HPDE6-E6E7 (cell line): ENCODE data around the gene FGD5.

Source experiments
- DNase-seq: peaks from one replicate; pipeline ENCODE4 v3.0.0; 2011; ENCODE audit warnings: missing footprints; ENCODE audit errors: extremely low spot score

The FGD5 gene

GRCh38 chr3:14789640-14790285, 29.0 kb upstream of the FGD5 start:
- no peak for DNase-seq

DNA sequence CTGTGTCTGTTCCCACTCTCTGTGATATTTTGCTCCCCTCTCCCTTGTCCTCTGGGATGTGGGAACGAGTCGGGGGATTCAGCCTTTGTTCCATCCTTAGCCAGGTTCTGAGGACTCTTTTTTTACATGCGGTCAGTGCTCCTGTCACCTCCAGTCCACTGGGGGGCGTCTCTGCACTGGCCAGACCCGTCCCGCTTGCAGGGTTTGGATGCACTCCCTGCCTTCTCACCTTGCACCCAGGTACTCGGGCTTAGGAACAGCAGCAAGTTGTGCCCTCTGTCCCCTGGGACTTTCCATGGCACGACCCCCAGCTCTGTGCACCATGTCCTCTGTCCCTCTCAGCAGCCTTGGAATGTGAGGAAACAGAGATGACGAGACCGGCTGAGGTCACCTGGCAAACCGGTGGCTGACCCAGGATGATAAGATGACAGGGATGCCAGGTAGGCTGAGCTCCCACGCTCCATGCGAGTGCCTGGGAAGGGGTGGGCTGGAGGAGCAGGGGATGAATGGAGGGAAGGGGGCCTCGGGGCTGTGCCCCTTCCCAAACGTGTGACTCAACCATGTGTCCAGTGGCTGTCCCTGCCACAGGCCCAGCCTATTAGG, 27.3 kb upstream of the FGD5 start:
- peak; percentile 4 for DNase-seq

DNA sequence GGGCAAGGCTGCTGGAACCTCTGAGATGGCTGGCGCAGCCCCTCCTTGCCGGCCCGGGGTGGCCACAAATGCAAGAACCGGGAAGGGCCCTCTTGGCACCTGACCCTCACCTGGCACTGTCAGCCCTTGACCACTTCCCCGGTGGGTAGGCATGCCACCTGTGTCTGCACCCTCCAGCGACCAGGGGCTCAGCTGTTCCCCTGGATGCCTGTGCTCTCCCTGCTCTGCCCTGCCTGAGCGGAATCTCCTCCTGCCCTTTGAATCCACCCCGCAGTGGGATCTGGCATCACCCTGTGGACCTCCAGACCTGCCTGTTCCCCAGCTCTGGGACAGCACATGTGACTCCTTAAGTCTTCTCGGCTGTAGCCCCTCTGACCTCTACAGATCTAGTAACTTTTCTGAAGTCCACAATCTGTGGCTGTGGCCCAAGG, 26.1 kb upstream of the FGD5 start:
- DNase-seq = no peak

DNA sequence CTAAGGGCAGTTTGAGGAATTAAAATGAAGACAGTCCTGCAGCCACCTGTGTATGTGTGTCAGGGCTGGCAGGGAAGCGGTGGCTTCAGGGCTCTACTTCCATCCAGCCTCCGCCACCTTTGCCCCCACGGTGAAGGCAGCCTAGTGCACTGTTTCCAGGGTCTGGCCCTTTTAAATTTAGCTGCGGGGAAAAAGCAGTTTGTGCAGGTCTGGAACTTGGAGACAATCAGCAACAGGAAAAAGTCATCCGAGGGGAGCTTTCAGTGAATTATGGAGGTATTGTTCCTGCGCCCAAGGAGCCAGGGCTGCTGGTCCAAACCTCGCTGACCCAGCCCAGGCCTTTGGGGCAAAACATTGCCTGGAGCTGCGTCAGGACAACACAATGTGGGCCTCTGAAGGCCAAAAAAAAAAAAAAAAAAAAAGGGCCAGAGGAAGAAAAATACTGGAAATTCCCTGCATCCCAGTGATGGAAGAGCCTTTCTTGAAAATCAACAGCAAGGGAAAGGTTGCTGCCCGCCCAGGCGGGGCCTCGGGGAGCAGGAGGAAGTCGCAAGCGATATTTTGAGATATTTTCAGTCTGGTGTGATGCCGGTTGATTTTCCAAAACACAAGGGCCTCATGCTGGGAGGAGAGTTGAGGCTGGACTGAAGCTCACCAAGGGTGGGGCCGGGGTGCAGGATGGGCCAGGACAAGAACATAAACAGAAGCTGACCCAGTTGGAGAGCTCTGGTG, 25.5 kb upstream of the FGD5 start:
- no peak for DNase-seq

- no peak for DNase-seq
These were observed 24.9 kb upstream of the FGD5 start for GRCh38 chr3:14793858-14794234.

- DNase-seq = no peak
These were observed 24.3 kb upstream of the FGD5 start for GRCh38 chr3:14794435-14794834.

DNA sequence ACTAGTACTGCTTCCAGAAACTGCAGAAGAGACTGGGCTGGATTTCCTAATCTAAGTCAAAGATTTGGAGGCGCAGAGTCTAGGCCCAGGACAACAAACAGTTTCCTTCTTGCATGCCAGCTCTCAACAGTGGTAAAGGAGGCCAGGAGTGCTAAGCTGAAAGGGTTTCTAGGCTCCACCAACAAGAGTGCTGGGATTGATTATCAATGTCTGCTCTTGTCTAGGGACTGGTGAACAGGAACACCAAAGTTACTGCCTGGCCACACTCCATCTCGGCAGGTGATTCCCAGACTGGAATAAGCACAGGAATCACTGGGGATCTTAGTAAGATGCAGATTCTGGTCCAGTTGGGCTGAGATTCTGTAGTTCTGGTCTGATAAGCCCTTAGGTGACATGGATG, 22.8 kb upstream of the FGD5 start:
- no peak for DNase-seq

DNA sequence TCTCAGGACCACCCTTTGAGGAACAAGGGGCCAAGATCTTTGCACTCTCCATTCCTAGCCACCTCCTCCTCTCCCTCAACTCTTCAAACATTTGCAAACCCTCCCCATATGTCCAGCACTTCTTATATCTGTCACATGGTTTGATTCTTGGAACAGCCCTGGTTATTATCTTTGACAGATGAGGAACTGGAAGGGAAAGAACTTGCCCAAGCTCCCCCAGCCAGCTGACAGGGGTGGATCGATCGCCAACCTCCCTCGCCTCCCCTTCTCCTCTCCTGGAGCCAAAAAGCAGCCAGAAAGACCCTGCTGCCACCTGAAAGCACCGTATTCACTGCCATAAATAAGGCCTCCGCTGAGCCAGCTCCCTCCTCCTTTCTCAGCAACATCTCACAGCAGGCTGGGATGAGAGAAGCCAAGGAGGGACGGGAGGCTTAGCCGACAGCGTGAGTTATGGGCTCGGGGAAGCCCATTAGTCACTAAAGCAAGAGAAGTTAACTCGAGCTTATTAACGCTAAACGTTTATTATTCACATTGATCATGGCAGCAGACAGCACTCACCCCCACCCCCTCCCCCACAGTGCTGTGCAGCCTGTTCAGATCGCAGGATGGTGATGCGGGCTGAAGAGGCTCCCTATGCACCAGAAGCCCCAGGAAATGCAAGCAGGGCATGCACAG, 22.2 kb upstream of the FGD5 start:
- no peak for DNase-seq

- DNase-seq = no peak
These were observed 21.0 kb upstream of the FGD5 start for GRCh38 chr3:14797731-14798130.

- DNase-seq = no peak
These were observed 20.5 kb upstream of the FGD5 start for GRCh38 chr3:14798231-14798630.

DNA sequence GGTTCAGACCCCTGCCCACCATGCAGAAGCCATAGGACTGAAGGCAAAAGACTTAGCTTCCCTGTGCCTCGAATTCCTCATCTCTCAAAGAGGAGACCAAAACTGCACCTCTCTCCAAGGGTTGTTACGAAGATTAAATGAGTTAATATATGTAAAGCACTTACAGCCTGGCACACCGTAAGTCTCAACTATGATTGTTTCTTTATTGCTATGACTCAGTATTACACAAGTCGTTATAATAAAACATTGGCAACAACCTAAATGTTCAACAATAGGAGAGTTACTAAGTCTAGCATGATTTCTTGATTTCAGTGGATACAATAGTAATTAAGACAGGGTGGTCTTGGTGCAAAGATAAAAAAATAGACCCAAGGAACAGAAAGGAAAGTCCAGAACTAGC, 19.6 kb upstream of the FGD5 start:
- DNase-seq = no peak

GRCh38 chr3:14801031-14801430, 17.7 kb upstream of the FGD5 start:
- DNase-seq = no peak

DNA sequence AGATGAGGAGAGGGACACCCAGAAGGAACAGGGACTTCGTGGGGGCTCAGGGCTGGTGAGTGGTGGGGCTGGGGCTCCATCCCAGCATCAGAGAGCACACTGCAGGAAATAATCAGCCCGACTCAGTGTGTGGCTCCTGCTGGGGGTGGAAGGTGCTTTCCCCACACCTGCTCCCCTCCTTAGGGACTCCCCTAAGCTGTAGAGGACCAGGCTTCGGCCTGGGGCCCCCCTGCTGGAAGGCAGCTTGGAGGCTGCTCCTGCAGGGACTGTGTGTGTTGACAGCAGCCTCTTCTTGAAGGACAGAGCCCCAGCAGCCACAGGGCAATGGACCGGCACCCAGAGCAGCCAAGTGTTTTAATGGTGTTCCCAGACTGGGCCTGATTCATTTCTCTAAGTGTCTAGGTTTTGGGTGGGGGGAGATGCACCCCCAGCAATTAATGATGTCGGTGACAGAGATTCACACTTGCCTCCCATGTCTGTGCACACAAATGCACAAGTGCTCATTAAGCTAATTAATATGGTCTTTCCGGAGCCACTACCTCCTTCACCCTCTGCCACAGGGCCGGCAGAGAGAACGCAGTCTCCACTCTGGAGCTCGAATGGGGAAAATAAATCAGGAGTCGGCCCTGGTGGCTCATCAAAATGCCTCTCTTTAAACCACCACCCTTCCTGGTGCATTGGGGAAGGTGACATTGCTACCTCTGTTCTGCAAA, 16.9 kb upstream of the FGD5 start:
- DNase-seq = no peak

- DNase-seq = no peak
These were observed 16.4 kb upstream of the FGD5 start for GRCh38 chr3:14802381-14802731.

DNA sequence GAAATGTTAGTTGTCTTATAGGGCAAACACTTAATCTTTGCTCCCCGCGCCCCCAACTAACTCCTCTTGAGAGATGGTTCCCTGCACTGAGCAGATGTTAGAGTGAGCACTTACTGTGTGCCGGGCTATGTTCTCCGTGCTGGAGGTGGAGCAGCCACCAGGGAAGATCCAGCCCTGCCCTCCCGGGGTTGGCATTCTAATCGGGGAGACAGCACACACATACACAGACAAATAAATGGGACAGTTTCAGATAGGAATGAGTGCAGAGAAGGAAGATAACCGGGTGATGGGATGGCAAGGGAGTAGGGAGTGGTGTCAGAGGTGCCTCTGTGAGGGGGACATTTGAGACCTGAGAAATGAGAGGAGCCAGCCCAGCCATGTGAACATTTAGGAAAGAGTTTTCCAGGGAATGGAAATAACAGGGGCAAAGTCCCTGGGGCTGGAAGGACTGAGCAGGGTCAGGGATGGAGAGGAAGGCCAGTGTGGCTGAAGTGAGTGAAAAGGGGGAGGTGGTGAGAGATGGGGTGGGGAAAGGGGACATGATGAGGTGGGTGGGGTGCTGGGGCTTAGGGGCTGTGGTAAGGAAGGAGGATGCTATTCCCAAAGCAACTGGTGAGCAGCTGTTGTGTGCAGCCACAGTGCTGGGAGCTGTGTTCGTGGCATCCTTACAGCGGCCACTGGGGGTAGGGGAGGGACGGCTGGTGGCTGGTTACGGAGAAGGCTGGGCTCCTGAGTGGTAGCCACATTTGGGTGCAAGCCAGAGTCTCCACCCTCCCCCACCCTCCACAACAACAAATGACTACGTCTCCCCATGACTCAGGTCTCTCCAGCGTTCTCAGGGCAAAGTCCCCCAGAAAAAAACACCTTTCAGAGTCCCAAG, 15.4 kb upstream of the FGD5 start:
- no peak for DNase-seq

- no peak for DNase-seq
These were observed 14.6 kb upstream of the FGD5 start for GRCh38 chr3:14803981-14804834.

DNA sequence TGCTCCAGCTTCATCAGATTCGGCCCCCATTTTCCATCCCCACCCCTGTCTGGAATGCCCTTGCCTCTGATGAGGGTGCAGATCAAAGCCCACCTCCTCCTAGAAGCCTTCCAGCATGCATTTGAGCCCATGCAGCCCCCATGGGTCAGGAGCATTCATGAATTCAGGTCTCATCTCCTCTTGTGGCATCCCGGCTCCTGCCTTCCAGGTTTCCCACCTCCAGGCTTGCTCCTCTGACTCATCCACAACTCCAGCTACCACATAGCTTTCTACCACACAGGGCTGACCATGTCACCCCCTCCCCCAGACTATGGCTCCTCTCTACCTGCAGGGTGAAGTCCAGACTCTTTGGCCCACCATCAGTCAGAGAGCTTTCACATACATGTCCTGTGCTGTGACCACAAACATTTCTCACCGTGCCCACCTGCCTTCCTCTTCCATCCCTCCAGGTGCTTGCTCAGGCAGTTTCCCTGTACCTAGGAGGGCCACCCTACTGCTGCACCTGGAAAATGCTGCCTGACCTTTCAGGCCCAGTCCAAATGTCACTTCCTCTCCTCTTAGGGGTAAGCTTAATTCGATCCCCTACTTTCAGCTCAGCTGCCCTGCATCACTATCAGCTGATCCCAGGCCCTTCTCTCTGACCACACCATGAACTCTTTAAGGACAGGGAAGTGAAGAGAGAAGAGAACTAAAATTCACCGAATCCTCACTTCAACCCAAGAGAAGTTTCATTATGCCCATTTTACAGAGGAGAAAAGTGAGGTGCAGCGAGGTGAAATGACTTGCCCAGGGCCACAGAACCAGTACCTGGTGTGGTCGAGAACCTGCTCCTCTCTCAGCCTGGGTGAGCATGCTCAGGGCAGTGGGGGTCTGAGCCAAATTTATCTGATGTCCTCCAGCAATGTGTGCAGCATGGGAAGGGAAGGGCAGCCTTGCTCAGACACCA, 13.7 kb upstream of the FGD5 start:
- DNase-seq = no peak

DNA sequence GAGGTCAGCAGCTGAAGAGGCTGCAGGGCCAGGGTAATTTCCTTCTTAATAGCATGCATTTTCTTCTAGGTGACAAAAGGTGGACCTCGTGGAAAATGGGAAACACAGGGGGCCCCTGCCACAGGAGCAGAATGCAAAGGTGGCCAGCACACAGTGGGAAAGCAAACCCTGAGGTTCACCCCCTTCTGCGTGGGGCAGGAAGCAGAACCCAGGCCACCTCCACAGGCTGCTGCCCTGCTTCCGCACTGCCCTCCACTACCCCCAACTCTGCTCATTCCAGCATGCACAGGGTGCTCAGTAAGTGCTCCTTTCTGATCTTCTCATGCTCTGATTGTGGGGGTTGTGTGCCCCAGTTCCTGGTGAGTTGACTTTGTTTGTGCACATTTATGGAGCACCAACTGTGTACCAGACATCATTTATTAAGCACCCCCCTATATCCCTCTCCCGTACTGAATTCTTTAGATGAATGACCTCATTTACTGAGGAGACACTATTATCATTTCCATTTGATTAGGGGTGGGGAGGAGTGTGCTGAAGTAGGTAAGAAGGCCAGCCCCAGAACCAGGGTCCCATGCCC, 12.7 kb upstream of the FGD5 start:
- DNase-seq = no peak
